B cell (primary cell): ENCODE results near the gene PSMD12.

Experiments used
- EZH2 ChIP-seq: IDR thresholded peaks from 2 replicates; pipeline ENCODE4 v1.6.1; 2012; ENCODE audit warnings: borderline replicate concordance, low read depth, mild to moderate bottlenecking, moderate library complexity, low read length; ENCODE audit not compliant: insufficient read depth, poor library complexity, severe bottlenecking
- TF ChIP-seq, protein P1 (sequence below): fragments of 200-600 bp; IDR thresholded peaks from one replicate; pipeline ENCODE4 v1.8.0; 2022; ENCODE audit warnings: antibody characterized with exemption, mild to moderate bottlenecking

DNA sequence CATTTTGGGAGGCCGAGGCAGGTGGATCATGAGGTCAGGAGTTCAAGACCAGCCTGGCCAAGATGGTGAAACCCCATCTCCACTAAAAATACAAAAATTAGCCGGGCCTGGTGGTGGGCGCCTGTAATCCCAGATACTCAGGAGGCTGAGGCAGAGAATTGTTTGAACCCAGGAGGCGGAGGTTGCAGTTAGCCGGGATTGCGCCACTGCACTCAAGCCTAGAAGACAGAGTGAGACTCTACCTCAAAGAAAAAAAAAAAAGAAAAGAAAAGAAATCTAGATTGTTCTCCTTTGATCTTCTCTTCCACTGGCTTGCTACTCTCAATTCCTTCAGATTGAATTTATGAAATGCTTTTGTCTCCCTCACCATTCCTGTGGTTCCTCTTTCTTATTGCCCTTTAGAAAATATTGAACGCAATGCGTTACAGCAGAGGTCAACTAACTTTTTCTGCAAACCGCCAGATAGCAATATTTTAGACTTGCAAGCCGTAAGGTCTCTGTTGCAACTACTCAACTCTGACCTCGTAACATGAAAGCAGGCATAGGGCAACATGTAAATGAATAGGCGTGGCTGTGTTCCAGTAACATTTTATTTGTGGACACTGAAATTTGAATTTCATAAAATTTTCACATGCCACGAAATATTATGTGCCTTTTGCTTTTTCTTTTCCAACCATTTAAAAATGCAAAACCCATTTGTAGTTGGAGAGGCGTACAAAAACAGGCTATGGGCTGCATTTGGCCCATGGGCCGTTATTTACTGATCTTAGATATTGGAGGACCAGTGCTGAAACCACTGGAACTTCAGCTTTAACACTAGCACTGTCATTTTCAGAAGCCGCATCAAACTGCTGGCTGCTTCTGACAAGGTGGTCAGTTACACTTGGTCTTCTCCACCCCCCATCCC, 35.5 kb upstream of the PSMD12 start:
- TF ChIP-seq, protein P1, sequence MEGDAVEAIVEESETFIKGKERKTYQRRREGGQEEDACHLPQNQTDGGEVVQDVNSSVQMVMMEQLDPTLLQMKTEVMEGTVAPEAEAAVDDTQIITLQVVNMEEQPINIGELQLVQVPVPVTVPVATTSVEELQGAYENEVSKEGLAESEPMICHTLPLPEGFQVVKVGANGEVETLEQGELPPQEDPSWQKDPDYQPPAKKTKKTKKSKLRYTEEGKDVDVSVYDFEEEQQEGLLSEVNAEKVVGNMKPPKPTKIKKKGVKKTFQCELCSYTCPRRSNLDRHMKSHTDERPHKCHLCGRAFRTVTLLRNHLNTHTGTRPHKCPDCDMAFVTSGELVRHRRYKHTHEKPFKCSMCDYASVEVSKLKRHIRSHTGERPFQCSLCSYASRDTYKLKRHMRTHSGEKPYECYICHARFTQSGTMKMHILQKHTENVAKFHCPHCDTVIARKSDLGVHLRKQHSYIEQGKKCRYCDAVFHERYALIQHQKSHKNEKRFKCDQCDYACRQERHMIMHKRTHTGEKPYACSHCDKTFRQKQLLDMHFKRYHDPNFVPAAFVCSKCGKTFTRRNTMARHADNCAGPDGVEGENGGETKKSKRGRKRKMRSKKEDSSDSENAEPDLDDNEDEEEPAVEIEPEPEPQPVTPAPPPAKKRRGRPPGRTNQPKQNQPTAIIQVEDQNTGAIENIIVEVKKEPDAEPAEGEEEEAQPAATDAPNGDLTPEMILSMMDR: no peak
- TF ChIP-seq EZH2: no peak
